Ishikawa (cell line): ENCODE results near the gene TNFRSF1B.

ENCODE experiments used
- CEBPB ChIP-seq: IDR thresholded peaks from 2 replicates; pipeline ENCODE4 v1.6.1; 2012
- CREB1 ChIP-seq: IDR thresholded peaks from 2 replicates; pipeline ENCODE4 v1.6.1; 2012; ENCODE audit warnings: low read depth
- EGR1 ChIP-seq: IDR thresholded peaks from 2 replicates; pipeline ENCODE4 v1.6.1; 2012
- EP300 ChIP-seq: IDR thresholded peaks from 2 replicates; pipeline ENCODE4 v1.6.1; 2012; ENCODE audit warnings: borderline replicate concordance
- FOXM1 ChIP-seq: IDR thresholded peaks from 2 replicates; pipeline ENCODE4 v1.6.1; 2012; ENCODE audit warnings: low read depth, borderline replicate concordance
- MAX ChIP-seq: IDR thresholded peaks from 2 replicates; pipeline ENCODE4 v1.6.1; 2012
- NFIC ChIP-seq: IDR thresholded peaks from 2 replicates; pipeline ENCODE4 v1.6.1; 2012
- RAD21 ChIP-seq: IDR thresholded peaks from 2 replicates; pipeline ENCODE4 v1.6.1; 2012; ENCODE audit warnings: low read depth
- TAF1 ChIP-seq: IDR thresholded peaks from 2 replicates; pipeline ENCODE4 v1.6.1; 2012; ENCODE audit warnings: low read depth, mild to moderate bottlenecking
- TCF12 ChIP-seq: IDR thresholded peaks from 2 replicates; pipeline ENCODE4 v1.6.1; 2012; ENCODE audit warnings: low read depth
- TEAD4 ChIP-seq: IDR thresholded peaks from 2 replicates; pipeline ENCODE4 v1.6.1; 2012
- USF1 ChIP-seq: IDR thresholded peaks from 2 replicates; pipeline ENCODE4 v1.6.1; 2012
- YY1 ChIP-seq: IDR thresholded peaks from 2 replicates; pipeline ENCODE4 v1.6.1; 2012; ENCODE audit warnings: low read depth
- ZBTB7A ChIP-seq: IDR thresholded peaks from 2 replicates; pipeline ENCODE4 v1.6.1; 2012; ENCODE audit warnings: low read depth
- TF ChIP-seq, protein P1 (sequence below): IDR thresholded peaks from 2 replicates; pipeline ENCODE4 v1.6.1; 2012; ENCODE audit warnings: low read depth, mild to moderate bottlenecking

Gene TNFRSF1B

GRCh38 chr1:12208764-12209494 is 42.1 kb downstream of the TNFRSF1B start:
- TF ChIP-seq TEAD4: no peak
- TF ChIP-seq, protein P1, sequence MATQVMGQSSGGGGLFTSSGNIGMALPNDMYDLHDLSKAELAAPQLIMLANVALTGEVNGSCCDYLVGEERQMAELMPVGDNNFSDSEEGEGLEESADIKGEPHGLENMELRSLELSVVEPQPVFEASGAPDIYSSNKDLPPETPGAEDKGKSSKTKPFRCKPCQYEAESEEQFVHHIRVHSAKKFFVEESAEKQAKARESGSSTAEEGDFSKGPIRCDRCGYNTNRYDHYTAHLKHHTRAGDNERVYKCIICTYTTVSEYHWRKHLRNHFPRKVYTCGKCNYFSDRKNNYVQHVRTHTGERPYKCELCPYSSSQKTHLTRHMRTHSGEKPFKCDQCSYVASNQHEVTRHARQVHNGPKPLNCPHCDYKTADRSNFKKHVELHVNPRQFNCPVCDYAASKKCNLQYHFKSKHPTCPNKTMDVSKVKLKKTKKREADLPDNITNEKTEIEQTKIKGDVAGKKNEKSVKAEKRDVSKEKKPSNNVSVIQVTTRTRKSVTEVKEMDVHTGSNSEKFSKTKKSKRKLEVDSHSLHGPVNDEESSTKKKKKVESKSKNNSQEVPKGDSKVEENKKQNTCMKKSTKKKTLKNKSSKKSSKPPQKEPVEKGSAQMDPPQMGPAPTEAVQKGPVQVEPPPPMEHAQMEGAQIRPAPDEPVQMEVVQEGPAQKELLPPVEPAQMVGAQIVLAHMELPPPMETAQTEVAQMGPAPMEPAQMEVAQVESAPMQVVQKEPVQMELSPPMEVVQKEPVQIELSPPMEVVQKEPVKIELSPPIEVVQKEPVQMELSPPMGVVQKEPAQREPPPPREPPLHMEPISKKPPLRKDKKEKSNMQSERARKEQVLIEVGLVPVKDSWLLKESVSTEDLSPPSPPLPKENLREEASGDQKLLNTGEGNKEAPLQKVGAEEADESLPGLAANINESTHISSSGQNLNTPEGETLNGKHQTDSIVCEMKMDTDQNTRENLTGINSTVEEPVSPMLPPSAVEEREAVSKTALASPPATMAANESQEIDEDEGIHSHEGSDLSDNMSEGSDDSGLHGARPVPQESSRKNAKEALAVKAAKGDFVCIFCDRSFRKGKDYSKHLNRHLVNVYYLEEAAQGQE: no peak
- TF ChIP-seq FOXM1: no peak
- no peak for TF ChIP-seq EP300
- TF ChIP-seq YY1: no peak
- peak; percentile 42; the same call in 1 of the 2 replicates for TF ChIP-seq NFIC
- peak; percentile 100 for TF ChIP-seq RAD21
- no peak for TF ChIP-seq CREB1
- no peak for TF ChIP-seq USF1
- TF ChIP-seq MAX: no peak

- 0 out of 2 replicates have a peak, but pooled peaks have one; percentile 6 for TF ChIP-seq NFIC
- TF ChIP-seq, protein P1: no peak
- no peak for TF ChIP-seq TAF1
- TF ChIP-seq USF1: no peak
These were observed 42.7 kb downstream of the TNFRSF1B start for GRCh38 chr1:12209495-12209832.

DNA sequence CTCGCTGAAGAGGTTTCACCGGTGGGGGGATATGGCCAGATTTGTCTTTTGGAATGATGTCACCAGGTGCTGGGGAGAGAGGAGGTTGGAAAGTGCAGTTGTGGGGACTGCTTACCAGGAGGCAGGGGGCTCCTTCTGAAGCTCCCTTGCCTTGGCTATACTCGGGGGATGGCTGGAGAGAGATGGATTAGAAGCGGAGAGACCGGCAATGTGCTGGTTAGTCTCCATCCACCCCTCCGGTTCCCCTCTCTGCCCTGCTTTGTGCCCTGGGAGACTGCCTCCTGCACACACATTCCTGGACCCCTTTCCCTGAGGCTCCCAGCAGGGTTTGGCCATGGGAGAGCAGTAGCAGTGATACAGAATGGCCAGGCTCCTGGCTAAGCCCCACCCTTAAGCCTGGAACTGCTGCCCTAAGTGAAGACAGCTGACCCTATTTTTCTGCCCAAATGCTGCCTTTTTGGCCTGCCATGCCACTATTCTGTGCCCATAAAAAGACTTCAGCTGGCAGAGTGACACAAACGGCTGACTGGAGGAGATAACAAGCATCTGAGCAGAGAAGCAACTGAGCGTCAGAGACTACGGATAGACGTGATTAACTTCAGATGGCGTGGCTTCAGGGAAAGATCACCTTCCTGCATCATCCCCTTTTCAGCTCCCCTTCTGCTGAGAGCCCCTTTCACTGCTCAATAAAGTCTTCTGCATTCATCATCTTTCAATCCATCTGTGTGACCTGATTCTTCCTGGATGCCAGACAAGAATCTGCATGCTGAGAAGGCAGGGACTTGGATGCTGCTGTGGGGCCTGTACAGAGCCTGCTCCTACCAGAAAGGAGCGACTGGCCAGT is 48.5 kb downstream of the TNFRSF1B start:
- TF ChIP-seq USF1 (no peak), RAD21 (no peak), CREB1 (no peak), YY1 (no peak), TCF12 (no peak), EGR1 (no peak), ZBTB7A (no peak), MAX (no peak), NFIC (no peak), FOXM1 (no peak), TEAD4 (no peak), EP300 (no peak), CEBPB (no peak), TAF1 (no peak)
- TF ChIP-seq, protein P1: no peak

DNA sequence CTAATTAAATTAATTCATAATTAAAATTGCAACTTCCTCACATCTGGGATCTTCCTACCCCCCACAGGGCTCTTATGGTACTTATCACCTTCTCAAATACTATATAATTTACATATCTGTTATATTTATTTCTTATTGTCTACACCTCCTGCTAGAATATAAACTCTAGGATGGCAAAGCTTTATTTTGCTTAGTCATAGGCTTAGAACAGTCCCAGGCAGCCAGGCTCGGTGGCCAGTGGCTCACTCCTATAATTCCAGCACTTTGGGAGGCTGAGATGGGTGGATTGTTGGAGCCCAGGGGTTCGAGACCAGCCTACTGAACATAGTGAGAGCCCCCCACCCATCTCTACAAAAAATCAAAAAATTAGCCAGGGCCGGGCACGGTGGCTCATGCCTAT is 53.0 kb downstream of the TNFRSF1B start:
- no peak for TF ChIP-seq MAX
- TF ChIP-seq, protein P1: no peak
- no peak for TF ChIP-seq YY1
- TF ChIP-seq USF1: no peak
- no peak for TF ChIP-seq CEBPB
- TF ChIP-seq FOXM1: no peak
- no peak for TF ChIP-seq NFIC
- no peak for TF ChIP-seq TCF12
- TF ChIP-seq EP300: no peak
- no peak for TF ChIP-seq ZBTB7A
- no peak for TF ChIP-seq RAD21
- no peak for TF ChIP-seq EGR1
- no peak for TF ChIP-seq TEAD4
- TF ChIP-seq CREB1: no peak
- no peak for TF ChIP-seq TAF1
